Measurements from ENCODE around the gene ATG4B. TPM values are rescaled to one million over a fixed set of nuclear protein-coding genes. Genes with fewer than 3 reads are reported as not detected.

The ATG4B gene
- total RNA-seq, 1 donor from 2014 or later: 83.2 TPM

DNA sequence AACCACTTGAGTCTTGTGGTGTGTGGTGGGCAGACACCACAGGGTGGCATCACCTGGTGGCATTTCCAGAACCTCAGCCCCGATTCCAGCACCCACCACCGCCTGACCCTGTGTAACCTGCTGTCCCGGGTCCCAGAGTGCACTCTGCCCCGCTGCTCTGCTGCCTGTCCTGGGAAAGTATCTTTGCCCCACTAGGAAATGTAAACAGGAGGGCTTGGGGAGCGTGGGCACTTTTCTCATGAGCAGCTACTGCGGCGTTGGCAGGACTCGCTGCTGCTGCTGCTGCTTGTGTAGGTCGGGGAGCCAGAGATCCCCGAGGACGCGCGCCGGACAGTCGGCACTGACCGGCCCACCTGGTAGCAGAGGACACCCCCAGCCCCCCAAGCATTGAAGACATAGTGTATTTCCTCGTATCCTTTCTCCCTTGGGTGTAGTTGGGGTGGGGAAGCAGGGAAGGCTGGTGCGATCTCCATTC, 35.7 kb downstream of the ATG4B start:
- H3K27ac Mint-ChIP-seq (ENCODE audit: unreplicated experiment): no peak overlapping the region
- H4K20me1 ChIP-seq (ENCODE audit: insufficient read depth, low read length): peaks cover 4% of the 10 kb centered on the region
- no peaks in the 10 kb centered on the region for H3K27me3 Mint-ChIP-seq (ENCODE audit: low read depth, unreplicated experiment)
- H3K27me3 ChIP-seq (ENCODE audit: insufficient read depth, low read length): no peaks in the 10 kb centered on the region
- DNase-seq (ENCODE audit: low read depth) (no peak), FAIRE-seq (no peak)
- no peak overlapping the region for H3K4me3 ChIP-seq (ENCODE audit: insufficient read depth, low read depth, low read length)
- H3K36me3 Mint-ChIP-seq (ENCODE audit: low read depth, unreplicated experiment): peaks cover 12% of the 10 kb centered on the region
- peaks cover 4% of the 10 kb centered on the region for H3K36me3 ChIP-seq (ENCODE audit: insufficient read depth, low read length)
- no peak overlapping the region for H3K4me2 ChIP-seq (ENCODE audit: low read length)
- no peaks in the 10 kb centered on the region for H3K9me3 Mint-ChIP-seq (ENCODE audit: unreplicated experiment)
- H3K27ac ChIP-seq (ENCODE audit: low read depth, low read length): no peak overlapping the region
- no peaks in the 10 kb centered on the region for H3K4me1 Mint-ChIP-seq (ENCODE audit: low read depth, unreplicated experiment)
- no peak overlapping the region for H2AFZ ChIP-seq (ENCODE audit: low read depth, low read length)
- TF ChIP-seq EZH2 (IDR thresholded peaks at IDR 0.05; ENCODE audit: insufficient read depth, low read length): no peak
- TF ChIP-seq, protein P1, sequence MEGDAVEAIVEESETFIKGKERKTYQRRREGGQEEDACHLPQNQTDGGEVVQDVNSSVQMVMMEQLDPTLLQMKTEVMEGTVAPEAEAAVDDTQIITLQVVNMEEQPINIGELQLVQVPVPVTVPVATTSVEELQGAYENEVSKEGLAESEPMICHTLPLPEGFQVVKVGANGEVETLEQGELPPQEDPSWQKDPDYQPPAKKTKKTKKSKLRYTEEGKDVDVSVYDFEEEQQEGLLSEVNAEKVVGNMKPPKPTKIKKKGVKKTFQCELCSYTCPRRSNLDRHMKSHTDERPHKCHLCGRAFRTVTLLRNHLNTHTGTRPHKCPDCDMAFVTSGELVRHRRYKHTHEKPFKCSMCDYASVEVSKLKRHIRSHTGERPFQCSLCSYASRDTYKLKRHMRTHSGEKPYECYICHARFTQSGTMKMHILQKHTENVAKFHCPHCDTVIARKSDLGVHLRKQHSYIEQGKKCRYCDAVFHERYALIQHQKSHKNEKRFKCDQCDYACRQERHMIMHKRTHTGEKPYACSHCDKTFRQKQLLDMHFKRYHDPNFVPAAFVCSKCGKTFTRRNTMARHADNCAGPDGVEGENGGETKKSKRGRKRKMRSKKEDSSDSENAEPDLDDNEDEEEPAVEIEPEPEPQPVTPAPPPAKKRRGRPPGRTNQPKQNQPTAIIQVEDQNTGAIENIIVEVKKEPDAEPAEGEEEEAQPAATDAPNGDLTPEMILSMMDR (IDR thresholded peaks at IDR 0.05; ENCODE audit: insufficient read depth, low read depth, low read length): no peak
- no peaks in the 10 kb centered on the region for H3K4me1 ChIP-seq (ENCODE audit: insufficient read depth, low read length)
- no peak overlapping the region for H3K9ac ChIP-seq (ENCODE audit: low read length)
- no peak overlapping the region for H3K4me3 Mint-ChIP-seq (ENCODE audit: unreplicated experiment)
- peaks cover 3% of the 10 kb centered on the region for H3K79me2 ChIP-seq (ENCODE audit: insufficient read depth, low read length)
- H3K9me3 ChIP-seq (ENCODE audit: insufficient read depth, low read depth, low read length): no peaks in the 10 kb centered on the region

DNA sequence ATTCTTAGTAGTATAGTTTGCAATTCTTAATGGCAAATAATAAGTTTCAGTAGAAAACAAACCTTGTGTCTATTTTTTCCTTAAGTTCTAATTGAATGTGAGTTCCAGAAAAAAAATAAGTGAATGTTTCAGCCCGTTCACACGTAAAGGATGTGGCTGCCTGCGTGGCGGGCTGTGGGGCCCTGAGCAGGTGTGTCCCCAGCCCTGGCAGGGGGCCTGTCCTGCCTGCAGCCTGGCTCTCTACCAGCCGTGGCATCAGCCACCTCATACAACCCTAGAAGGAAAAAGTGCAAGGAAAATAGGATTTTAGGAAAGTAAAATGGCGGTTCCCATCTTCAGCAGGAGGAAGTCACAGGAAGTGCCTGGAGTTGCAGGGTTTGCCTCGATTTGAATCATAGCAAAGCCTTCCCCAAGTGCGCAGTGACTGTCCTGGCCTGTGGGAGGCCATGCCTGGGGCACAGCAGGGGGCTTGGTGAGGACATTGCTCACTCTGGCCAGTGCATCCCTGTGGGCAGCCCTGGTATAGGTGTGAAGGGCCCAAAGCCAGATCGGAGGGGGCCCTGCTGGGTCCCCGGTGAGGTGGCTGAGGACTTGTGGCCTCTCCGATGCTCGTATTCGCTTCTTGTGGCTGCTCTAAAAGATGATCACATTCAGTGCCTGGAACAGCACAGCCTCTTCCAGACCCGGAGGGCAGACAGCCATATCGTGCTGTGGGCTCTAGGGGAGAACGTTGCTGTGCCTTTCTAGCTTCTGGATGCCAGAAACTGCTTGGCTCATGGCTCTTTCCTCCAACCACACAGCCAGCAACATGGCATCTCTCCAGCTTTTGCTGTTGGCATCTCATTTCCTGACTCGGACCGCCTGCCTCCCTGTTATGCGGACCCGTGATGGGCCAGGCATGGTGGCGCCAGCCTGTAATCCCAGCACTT, 36.6 kb downstream of the ATG4B start:
- Histone ChIP-seq H3K9me3 (ENCODE audit: insufficient read depth, low read depth, low read length) (no peaks in the 10 kb centered on the region), H3K4me1 (ENCODE audit: insufficient read depth, low read length) (no peaks in the 10 kb centered on the region), H3K36me3 (ENCODE audit: insufficient read depth, low read length) (peaks cover 5% of the 10 kb centered on the region), H3K4me3 (ENCODE audit: insufficient read depth, low read depth, low read length) (no peak overlapping the region), H3K27me3 (ENCODE audit: insufficient read depth, low read length) (no peaks in the 10 kb centered on the region), H4K20me1 (ENCODE audit: insufficient read depth, low read length) (peaks cover 6% of the 10 kb centered on the region), H3K27ac (ENCODE audit: low read depth, low read length) (no peak overlapping the region), H3K4me2 (ENCODE audit: low read length) (peak overlapping the region; percentile 5), H3K9ac (ENCODE audit: low read length) (no peak overlapping the region), H3K79me2 (ENCODE audit: insufficient read depth, low read length) (peaks cover 7% of the 10 kb centered on the region), H2AFZ (ENCODE audit: low read depth, low read length) (no peak overlapping the region)
- H3K9me3 Mint-ChIP-seq (ENCODE audit: unreplicated experiment): no peaks in the 10 kb centered on the region
- H3K27ac Mint-ChIP-seq (ENCODE audit: unreplicated experiment): no peak overlapping the region
- H3K27me3 Mint-ChIP-seq (ENCODE audit: low read depth, unreplicated experiment): no peaks in the 10 kb centered on the region
- H3K4me1 Mint-ChIP-seq (ENCODE audit: low read depth, unreplicated experiment): peaks cover under 1% of the 10 kb centered on the region
- H3K36me3 Mint-ChIP-seq (ENCODE audit: low read depth, unreplicated experiment): peaks cover 10% of the 10 kb centered on the region
- no peak for FAIRE-seq
- peak; percentile 14 for DNase-seq (ENCODE audit: low read depth)
- H3K4me3 Mint-ChIP-seq (ENCODE audit: unreplicated experiment): no peak overlapping the region
- TF ChIP-seq, protein P1 (IDR thresholded peaks at IDR 0.05; ENCODE audit: insufficient read depth, low read depth, low read length): no peak
- TF ChIP-seq EZH2 (IDR thresholded peaks at IDR 0.05; ENCODE audit: insufficient read depth, low read length): no peak

DNA sequence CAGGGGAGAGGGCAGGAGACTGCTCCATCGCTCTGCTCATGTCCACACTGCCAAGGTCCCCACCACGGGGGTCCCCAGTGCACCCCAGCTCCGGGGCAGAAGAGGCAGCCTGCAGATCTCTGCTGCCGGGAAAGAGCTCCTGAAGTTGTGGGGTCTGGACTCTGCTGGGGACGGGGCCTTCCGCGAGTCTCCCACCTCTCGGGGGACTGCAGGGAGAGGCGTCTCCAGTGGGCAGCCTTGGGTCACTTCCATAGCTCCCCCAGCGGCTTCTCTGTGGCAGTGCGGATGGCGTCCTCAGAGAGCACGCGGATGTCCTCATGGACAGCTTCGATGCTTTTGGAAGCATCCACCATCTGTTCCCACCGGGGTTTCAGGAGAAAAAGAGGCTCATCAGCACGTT, 38.4 kb downstream of the ATG4B start:
- no peaks in the 10 kb centered on the region for H3K9me3 ChIP-seq (ENCODE audit: insufficient read depth, low read depth, low read length)
- H3K36me3 ChIP-seq (ENCODE audit: insufficient read depth, low read length): peaks cover 7% of the 10 kb centered on the region
- Mint-ChIP-seq H3K4me1 (ENCODE audit: low read depth, unreplicated experiment) (peaks cover 9% of the 10 kb centered on the region), H3K9me3 (ENCODE audit: unreplicated experiment) (no peaks in the 10 kb centered on the region), H3K4me3 (ENCODE audit: unreplicated experiment) (no peak overlapping the region), H3K27me3 (ENCODE audit: low read depth, unreplicated experiment) (no peaks in the 10 kb centered on the region), H3K27ac (ENCODE audit: unreplicated experiment) (no peak overlapping the region), H3K36me3 (ENCODE audit: low read depth, unreplicated experiment) (peaks cover 10% of the 10 kb centered on the region)
- no peak overlapping the region for H3K4me3 ChIP-seq (ENCODE audit: insufficient read depth, low read depth, low read length)
- H3K79me2 ChIP-seq (ENCODE audit: insufficient read depth, low read length): peaks cover 14% of the 10 kb centered on the region
- peaks cover 10% of the 10 kb centered on the region for H4K20me1 ChIP-seq (ENCODE audit: insufficient read depth, low read length)
- no peak for FAIRE-seq
- H3K27ac ChIP-seq (ENCODE audit: low read depth, low read length): no peak overlapping the region
- no peak for TF ChIP-seq EZH2 (IDR thresholded peaks at IDR 0.05; ENCODE audit: insufficient read depth, low read length)
- TF ChIP-seq, protein P1 (IDR thresholded peaks at IDR 0.05; ENCODE audit: insufficient read depth, low read depth, low read length): no peak
- peaks cover 7% of the 10 kb centered on the region for H3K4me1 ChIP-seq (ENCODE audit: insufficient read depth, low read length)
- H3K4me2 ChIP-seq (ENCODE audit: low read length): no peak overlapping the region
- H3K27me3 ChIP-seq (ENCODE audit: insufficient read depth, low read length): no peaks in the 10 kb centered on the region
- no peak overlapping the region for H3K9ac ChIP-seq (ENCODE audit: low read length)
- H2AFZ ChIP-seq (ENCODE audit: low read depth, low read length): no peak overlapping the region
- DNase-seq (ENCODE audit: low read depth): no peak
